Right ventricle myocardium inferior (tissue), 1 donor: ENCODE data around the gene UBA3. TPM values are rescaled to one million over a fixed set of nuclear protein-coding genes. Genes with fewer than 3 reads are reported as not detected.

ENCODE experiments used
- microRNA-seq: library from miRNA; unstranded; fragments of <30 nt; microRNA quantifications from one replicate; pipeline ENCODE4 v1.2.0, GENCODE V29; 2020
- total RNA-seq: library from RNA; stranded (reverse); fragmentation: NEBNext Ultra II Directional; extraction: Animal tissue kit (Norgen Biotek cat#: 25700); gene quantifications from one replicate; pipeline ENCODE4 v1.2.1, GENCODE V29; 2021
- donor health status: DM: no; HTN: yes; CAD: no; lungs with severe emphysema.

The UBA3 gene
- total RNA-seq, 1 donor from 2014 or later: 89.1 TPM

Small RNA genes lying within 50 kb of the gene (microRNA-seq; reads per million reads assigned to microRNA genes)
- not detected for gene MIR3136

Other genes starting within 250 kb of the UBA3 start
- gene TAFA4, start 147.8 kb downstream of the UBA3 start, total RNA-seq: not detected
- 25.2 TPM for gene EOGT, start 66.7 kb downstream of the UBA3 start, total RNA-seq
- 19.2 TPM for gene TMF1, start 28.0 kb downstream of the UBA3 start, total RNA-seq
- 195 TPM for gene ARL6IP5, start 4.6 kb upstream of the UBA3 start, total RNA-seq
- gene LMOD3, start 42.2 kb upstream of the UBA3 start, total RNA-seq: 149 TPM